Activated B cell treated with CpG ODN at 0.5 μM for 24 hours (primary cell): ENCODE measurements around the gene ZBTB46. TPM values are rescaled to one million over a fixed set of nuclear protein-coding genes. Genes with fewer than 3 reads are reported as not detected.

ENCODE experiments used
- ATAC-seq: fragments of 200-7000 bp; cut with Tn5 transposase; one replicate; pipeline ENCODE4 v1.10.0; 2021; ENCODE audit warnings: low read depth, mild to moderate bottlenecking, moderate library complexity
- CTCF ChIA-PET: fragments of 350-600 bp; sonication (Branson Sonifier 250); formaldehyde crosslinking; loops from one replicate; lab custom pipeline; 2021; ENCODE audit warnings: antibody characterized with exemption; lab: Charles Lee
- POLR2A ChIA-PET: fragments of 350-600 bp; sonication (Branson Sonifier 250); formaldehyde crosslinking; loops from one replicate; lab custom pipeline; 2021; ENCODE audit warnings: antibody characterized with exemption; lab: Charles Lee
- DNase-seq: peaks from one replicate; pipeline ENCODE4 v3.0.0; 2022
- H3K27ac Mint-ChIP-seq: one replicate; pipeline ENCODE4 v1.8.0; 2020; ENCODE audit warnings: mixed read lengths
- H3K27me3 Mint-ChIP-seq: one replicate; pipeline ENCODE4 v1.8.0; 2021; ENCODE audit warnings: mixed read lengths
- H3K36me3 Mint-ChIP-seq: one replicate; pipeline ENCODE4 v1.8.0; 2021; ENCODE audit warnings: low read depth, mixed read lengths
- H3K4me1 Mint-ChIP-seq: one replicate; pipeline ENCODE4 v1.8.0; 2021; ENCODE audit warnings: mixed read lengths
- H3K4me3 Mint-ChIP-seq: one replicate; pipeline ENCODE4 v1.8.0; 2020; ENCODE audit warnings: mild to moderate bottlenecking, mixed read lengths
- H3K9me3 Mint-ChIP-seq: one replicate; pipeline ENCODE4 v1.8.0; 2020; ENCODE audit warnings: mixed read lengths
- intact Hi-C: fragments of 100-400 bp; cut with micrococcal nuclease; formaldehyde crosslinking; loops from one replicate; pipeline ENCODE4 v1.15.1; 2024
- total RNA-seq: library from RNA; stranded (reverse); gene quantifications from 2 replicates; pipeline ENCODE4 v1.2.3, GENCODE V29; 2022
- TF ChIP-seq, protein P1 (sequence below): fragments of 200-600 bp; IDR thresholded peaks from one replicate; pipeline ENCODE4 v1.8.0; 2022; ENCODE audit warnings: antibody characterized with exemption, mild to moderate bottlenecking

The ZBTB46 gene
- total RNA-seq, 1 donor from 2014 or later, result 0.49 TPM

DNA sequence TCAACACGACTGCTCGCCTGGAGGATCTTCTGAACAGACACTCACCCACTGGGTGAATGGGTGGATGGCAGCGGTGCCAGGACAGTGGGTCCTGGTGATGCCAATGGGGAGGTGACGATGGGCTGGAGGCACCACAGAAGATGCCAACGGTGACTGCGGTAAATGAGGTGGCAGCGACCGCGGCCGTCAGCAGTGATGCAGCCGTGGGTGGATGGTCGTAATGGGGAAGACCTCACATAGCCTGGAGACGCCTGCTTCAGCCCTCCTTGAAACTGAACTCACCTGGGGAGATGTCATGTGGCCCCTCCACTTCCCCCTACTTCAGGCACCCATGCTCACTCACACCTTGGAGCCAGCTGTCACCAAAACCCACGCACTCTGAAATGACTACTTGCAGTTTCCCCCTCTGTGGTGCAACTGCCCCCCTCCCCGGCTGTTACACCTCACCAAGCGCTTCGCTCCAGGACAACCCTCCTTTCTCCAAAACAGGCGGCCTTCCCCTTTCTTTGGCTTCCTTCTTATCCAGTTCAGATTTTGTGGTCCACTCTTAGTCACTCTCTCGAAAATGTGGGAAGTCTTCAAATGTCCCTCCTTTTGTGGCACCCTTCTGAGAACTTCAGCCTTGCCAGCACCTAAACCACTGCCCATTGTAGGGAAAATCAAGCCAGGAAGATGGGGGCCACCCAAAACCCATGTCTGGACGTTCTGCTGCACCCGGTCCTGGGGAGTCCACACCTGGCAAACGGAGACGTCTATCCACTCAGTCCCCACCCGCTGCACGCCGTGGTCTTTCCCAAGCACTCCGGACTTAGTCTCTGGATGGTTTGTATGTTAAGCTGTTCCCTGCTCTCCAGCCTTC, 19.9 kb upstream of the ZBTB46 start:
- CTCF ChIA-PET, result no interaction called here
- no peak overlapping the region for H3K4me3 Mint-ChIP-seq
- ATAC-seq (peak; percentile 53), DNase-seq (no peak)
- POLR2A ChIA-PET, result no interaction called here
- no peaks in the 10 kb centered on the region for H3K9me3 Mint-ChIP-seq
- TF ChIP-seq, protein P1, sequence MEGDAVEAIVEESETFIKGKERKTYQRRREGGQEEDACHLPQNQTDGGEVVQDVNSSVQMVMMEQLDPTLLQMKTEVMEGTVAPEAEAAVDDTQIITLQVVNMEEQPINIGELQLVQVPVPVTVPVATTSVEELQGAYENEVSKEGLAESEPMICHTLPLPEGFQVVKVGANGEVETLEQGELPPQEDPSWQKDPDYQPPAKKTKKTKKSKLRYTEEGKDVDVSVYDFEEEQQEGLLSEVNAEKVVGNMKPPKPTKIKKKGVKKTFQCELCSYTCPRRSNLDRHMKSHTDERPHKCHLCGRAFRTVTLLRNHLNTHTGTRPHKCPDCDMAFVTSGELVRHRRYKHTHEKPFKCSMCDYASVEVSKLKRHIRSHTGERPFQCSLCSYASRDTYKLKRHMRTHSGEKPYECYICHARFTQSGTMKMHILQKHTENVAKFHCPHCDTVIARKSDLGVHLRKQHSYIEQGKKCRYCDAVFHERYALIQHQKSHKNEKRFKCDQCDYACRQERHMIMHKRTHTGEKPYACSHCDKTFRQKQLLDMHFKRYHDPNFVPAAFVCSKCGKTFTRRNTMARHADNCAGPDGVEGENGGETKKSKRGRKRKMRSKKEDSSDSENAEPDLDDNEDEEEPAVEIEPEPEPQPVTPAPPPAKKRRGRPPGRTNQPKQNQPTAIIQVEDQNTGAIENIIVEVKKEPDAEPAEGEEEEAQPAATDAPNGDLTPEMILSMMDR, result no peak
- no peak overlapping the region for H3K27ac Mint-ChIP-seq
- H3K36me3 Mint-ChIP-seq, result no peaks in the 10 kb centered on the region
- H3K4me1 Mint-ChIP-seq, result peaks cover 10% of the 10 kb centered on the region
- H3K27me3 Mint-ChIP-seq, result peaks cover 12% of the 10 kb centered on the region
- intact Hi-C loops, result no loop called here

DNA sequence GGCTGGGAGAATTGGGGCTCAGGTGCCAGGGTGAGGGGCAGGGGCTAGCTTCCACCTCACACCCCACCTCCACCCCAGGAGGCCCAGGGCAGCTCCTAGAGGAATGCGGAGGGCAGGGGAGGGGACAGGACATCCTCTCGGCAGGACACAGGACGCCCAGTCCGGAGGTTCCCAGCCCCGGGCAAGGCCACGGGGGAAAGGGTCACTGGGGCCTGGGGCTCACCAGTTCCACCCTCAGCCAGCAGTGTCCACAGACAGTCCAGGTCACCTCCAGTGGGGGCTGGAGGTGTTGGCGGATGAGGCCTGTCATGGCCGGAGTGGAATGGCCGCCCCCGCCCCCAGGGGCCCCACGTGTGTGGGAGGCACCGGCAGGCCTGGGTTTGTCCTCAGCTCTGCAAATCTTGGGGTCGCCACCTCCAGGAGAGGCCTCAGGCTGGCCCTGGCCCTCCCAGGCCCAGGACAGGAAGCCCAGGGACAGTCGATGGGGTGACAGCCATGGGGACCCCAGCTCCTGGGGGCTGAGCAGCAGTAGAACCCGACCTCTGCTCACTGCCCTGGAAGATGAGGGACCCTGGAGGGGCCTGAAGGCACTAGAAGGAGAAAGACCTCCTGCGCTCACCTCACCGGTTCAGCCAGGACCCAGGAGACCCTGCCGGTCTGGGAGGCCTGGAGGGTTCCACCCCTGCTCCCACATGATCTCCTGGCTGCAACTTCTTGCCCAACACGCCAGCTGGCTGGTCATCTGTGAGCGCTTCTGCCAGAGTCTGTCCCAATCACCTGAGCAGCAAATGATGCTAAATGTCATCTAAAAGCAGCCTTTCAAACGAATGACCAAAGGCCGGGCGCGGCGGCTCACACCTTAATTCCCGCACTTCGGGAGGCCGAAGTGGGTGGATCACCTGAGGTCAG, 17.2 kb upstream of the ZBTB46 start:
- POLR2A ChIA-PET, result interaction anchor here (0.7 kb wide), 1 partner anchor 75 kb away, joined by 3 read pairs; no protein-coding TSS in a partner anchor
- TF ChIP-seq, protein P1, result no peak
- intact Hi-C loops, result no loop called here
- peaks cover 25% of the 10 kb centered on the region for H3K27me3 Mint-ChIP-seq
- no peak for DNase-seq
- H3K4me1 Mint-ChIP-seq, result peaks cover 15% of the 10 kb centered on the region
- no peaks in the 10 kb centered on the region for H3K9me3 Mint-ChIP-seq
- no peaks in the 10 kb centered on the region for H3K36me3 Mint-ChIP-seq
- no peak overlapping the region for H3K27ac Mint-ChIP-seq
- CTCF ChIA-PET, result no interaction called here
- ATAC-seq, result no peak
- H3K4me3 Mint-ChIP-seq, result no peak overlapping the region

DNA sequence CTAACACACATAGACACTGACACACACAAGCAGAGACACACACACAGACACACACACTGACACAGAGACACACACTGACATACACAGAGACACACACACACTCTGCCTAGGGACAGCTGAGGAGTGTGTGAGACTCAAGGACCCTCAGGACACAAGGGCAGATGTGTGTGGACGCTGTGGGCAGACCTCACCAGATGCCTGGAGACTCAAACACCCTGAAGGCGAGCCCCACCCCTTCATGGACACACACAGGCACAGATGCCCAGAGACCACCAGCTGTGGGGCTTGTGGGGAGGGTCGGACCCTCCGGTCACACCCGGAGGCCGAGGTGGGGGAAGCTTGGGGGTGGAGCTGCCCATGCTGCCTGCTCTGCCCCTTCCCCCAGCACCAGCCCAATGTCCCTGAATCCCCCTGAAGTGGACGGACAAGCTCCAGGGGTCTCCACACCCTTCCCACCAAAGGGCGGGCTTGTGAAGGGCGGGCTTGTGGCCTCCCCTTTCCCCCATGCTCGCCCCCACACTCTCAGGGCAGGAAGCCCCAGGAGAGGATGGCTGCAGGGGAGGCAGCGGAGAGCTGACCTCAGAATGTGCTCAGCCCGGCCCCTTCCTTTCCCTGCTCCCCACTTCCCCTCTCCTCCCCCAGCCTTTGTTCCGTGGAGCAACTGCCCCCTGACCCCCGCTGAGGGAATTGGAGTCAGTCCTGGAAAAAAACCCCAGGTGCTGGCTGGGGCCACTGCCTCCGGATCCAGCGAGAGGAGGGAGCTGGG, 16.4 kb upstream of the ZBTB46 start:
- no peak for DNase-seq
- TF ChIP-seq, protein P1, result no peak
- no peak overlapping the region for H3K27ac Mint-ChIP-seq
- ATAC-seq, result no peak
- H3K4me3 Mint-ChIP-seq, result no peak overlapping the region
- CTCF ChIA-PET, result no interaction called here
- peaks cover 27% of the 10 kb centered on the region for H3K27me3 Mint-ChIP-seq
- H3K9me3 Mint-ChIP-seq, result no peaks in the 10 kb centered on the region
- intact Hi-C loops, result no loop called here
- H3K36me3 Mint-ChIP-seq, result no peaks in the 10 kb centered on the region
- POLR2A ChIA-PET, result no interaction called here
- peaks cover 20% of the 10 kb centered on the region for H3K4me1 Mint-ChIP-seq

- ChIA-PET POLR2A (no interaction called here), CTCF (no interaction called here)
- ATAC-seq (no peak), DNase-seq (no peak)
- Mint-ChIP-seq H3K27ac (no peak overlapping the region), H3K4me1 (peaks cover 25% of the 10 kb centered on the region), H3K36me3 (no peaks in the 10 kb centered on the region), H3K4me3 (no peak overlapping the region), H3K9me3 (no peaks in the 10 kb centered on the region), H3K27me3 (peaks cover 28% of the 10 kb centered on the region)
- TF ChIP-seq, protein P1, result no peak
- intact Hi-C loops, result no loop called here
Observed at GRCh38 chr20:63846888-63847236, 15.8 kb upstream of the ZBTB46 start.
